G401.6 (cell line): ENCODE measurements around the gene ASTN2.

ENCODE experiments used
- FAIRE-seq: peaks from 2 replicates; lab custom pipeline; 2012; peaks lifted over from hg19 to GRCh38; lab: Jason Lieb, UNC

ASTN2 gene

GRCh38 chr9:116736399-116737151 lies 678.3 kb downstream of the ASTN2 start:
- no peak for FAIRE-seq

- no peak for FAIRE-seq
Observed at GRCh38 chr9:116733010-116733641, 681.7 kb downstream of the ASTN2 start.

GRCh38 chr9:116726602-116727001 lies 688.3 kb downstream of the ASTN2 start:
- FAIRE-seq = no peak

- FAIRE-seq = no peak
Observed at GRCh38 chr9:116724123-116724522, 690.7 kb downstream of the ASTN2 start.

- FAIRE-seq = no peak
Observed at GRCh38 chr9:116721944-116722343, 692.9 kb downstream of the ASTN2 start.

GRCh38 chr9:116721411-116721810 lies 693.4 kb downstream of the ASTN2 start:
- FAIRE-seq = no peak

- no peak for FAIRE-seq
Observed at GRCh38 chr9:116720111-116720510, 694.7 kb downstream of the ASTN2 start.

GRCh38 chr9:116718111-116718510 lies 696.7 kb downstream of the ASTN2 start:
- FAIRE-seq = no peak

GRCh38 chr9:116717150-116717549 lies 697.7 kb downstream of the ASTN2 start:
- no peak for FAIRE-seq

GRCh38 chr9:116716438-116716837 lies 698.4 kb downstream of the ASTN2 start:
- no peak for FAIRE-seq

GRCh38 chr9:116715751-116716150 lies 699.1 kb downstream of the ASTN2 start:
- no peak for FAIRE-seq

- FAIRE-seq = no peak
Observed at GRCh38 chr9:116713271-116713670, 701.6 kb downstream of the ASTN2 start.

- no peak for FAIRE-seq
Observed at GRCh38 chr9:116712781-116713180, 702.1 kb downstream of the ASTN2 start.

- FAIRE-seq = no peak
Observed at GRCh38 chr9:116706310-116707290, 708.3 kb downstream of the ASTN2 start.

GRCh38 chr9:116705531-116705930 lies 709.3 kb downstream of the ASTN2 start:
- no peak for FAIRE-seq

- FAIRE-seq = no peak
Observed at GRCh38 chr9:116704470-116704869, 710.4 kb downstream of the ASTN2 start.

GRCh38 chr9:116703634-116704033 lies 711.2 kb downstream of the ASTN2 start:
- FAIRE-seq = no peak

- no peak for FAIRE-seq
Observed at GRCh38 chr9:116701940-116702642, 712.8 kb downstream of the ASTN2 start.

- FAIRE-seq = no peak
Observed at GRCh38 chr9:116700882-116701865, 713.7 kb downstream of the ASTN2 start.

GRCh38 chr9:116700279-116700678 lies 714.6 kb downstream of the ASTN2 start:
- FAIRE-seq = no peak

- no peak for FAIRE-seq
Observed at GRCh38 chr9:116697887-116698286, 717.0 kb downstream of the ASTN2 start.
